ENCODE measurements around the gene NCAPH2. TPM values are rescaled to one million over a fixed set of nuclear protein-coding genes. Genes with fewer than 3 reads are reported as not detected.

Gene NCAPH2
- total and polyA plus RNA-seq, 2 of the 13 experiments (the other 11 are each of a cell fraction or from before 2014, with no cell fraction given) = 28.1 to 64.4 TPM

GRCh38 chr22:50481440-50482106, 26.5 kb upstream of the NCAPH2 start, which contains the start of gene ADM2:
Gene ADM2 (plus strand): TSS chr22:50481543. CDS start chr22:50481848, 305 bp downstream.
- DNase-seq (ENCODE audit: low spot score) (peak; percentile 24), FAIRE-seq (no peak), ATAC-seq (peak; percentile 35)
- Histone ChIP-seq H4K20me1 (ENCODE audit: insufficient read depth, low read length) (no peaks in the 10 kb centered on the region; the same call in 1 of the 2 replicates), H3K79me2 (ENCODE audit: insufficient read depth, low read length) (no peaks in the 10 kb centered on the region), H3K36me3 (replicated peaks in 1 of 2; ENCODE audit: control insufficient read depth in 1 of 2, insufficient read depth in 2 of 2, low read length in 2 of 2) (no peaks in the 10 kb centered on the region), H2AFZ (ENCODE audit: low read length) (no peak within 1 kb of the TSS), H3K4me3 (replicated peaks in 1 of 3; ENCODE audit: insufficient read depth in 1 of 3, low read depth in 2 of 3, low read length in 3 of 3) (peak within 1 kb of the TSS; percentile 75 to 76 (median 75)), H3K9me3 (ENCODE audit: low read length) (no peaks in the 10 kb centered on the region), H3K27ac (ENCODE audit: extremely low read length, insufficient read depth, low read length) (peak within 1 kb of the TSS; percentile 31), H3K9ac (ENCODE audit: insufficient read depth, low read depth, low read length) (peak within 1 kb of the TSS; percentile 76), H3K4me2 (ENCODE audit: low read depth, low read length) (peak within 1 kb of the TSS; percentile 77), H3K27me3 (ENCODE audit: control insufficient read depth in 1 of 2, insufficient read depth in 2 of 2, low read length in 2 of 2) (peaks cover 0 to 4% of the 10 kb centered on the region in 2 experiments; a peak in 1 of 5 replicates), H3K4me1 (ENCODE audit: insufficient read depth, low read length) (peaks cover 58% of the 10 kb centered on the region)
- BruUV-seq (replicated peaks) = no TSS peak
- in situ Hi-C loops (cut with HindIII; ENCODE audit: extremely low pct_ligation_motif_present, low pct_unique_long_range_greater_than_20kb) = no loop called here
- WGBS (ENCODE audit: low lambda C conversion rate) = 0% methylated on average over 10 of the region's 70 CpGs
- POLR2A ChIA-PET = interaction anchor here (0.7 to 2.1 kb wide), 5 partner anchors 11 to 44 kb away, joined by 3 to 5 read pairs (median 4); partner anchors contain the start of genes LMF2, NCAPH2 and SCO2
- intact Hi-C loops (cut with micrococcal nuclease; ENCODE audit: unreplicated experiment) = no loop called here
- CTCF ChIA-PET (ENCODE audit: low intra/inter-chr PET ratio, low total read pairs) = no interaction called here
- TF ChIP-seq ZNF777 (CRISPR knock-in tag; IDR thresholded peaks at IDR 0.05) (peak; percentile 98), ETV5 (CRISPR knock-in tag; IDR thresholded peaks at IDR 0.05; ENCODE audit: borderline replicate concordance) (peak; percentile 70), ZNF776 (CRISPR knock-in tag; IDR thresholded peaks at IDR 0.05) (no peak; the same call in 1 of the 2 replicates), JUNB (CRISPR knock-in tag; IDR thresholded peaks at IDR 0.05; ENCODE audit: borderline replicate concordance) (no peak), ATF6 (CRISPR knock-in tag; conservative IDR thresholded peaks at IDR 0.05) (no peak), MZF1 (CRISPR knock-in tag; IDR thresholded peaks at IDR 0.05; ENCODE audit: borderline replicate concordance) (0 out of 2 replicates have a peak, but pooled peaks have one; percentile 37), HINFP (CRISPR knock-in tag; IDR thresholded peaks at IDR 0.05; ENCODE audit: low read depth) (0 out of 2 replicates have a peak, but pooled peaks have one; percentile 25), TAF1 (CRISPR knock-in tag; IDR thresholded peaks at IDR 0.05) (peak; percentile 29; the same call in 1 of the 2 replicates), ZNF101 (CRISPR knock-in tag; IDR thresholded peaks at IDR 0.05; ENCODE audit: borderline replicate concordance, low read depth) (no peak), HMGXB4 (CRISPR knock-in tag; IDR thresholded peaks at IDR 0.05; ENCODE audit: borderline replicate concordance in 1 of 2, low read depth in 1 of 2) (peak in 1 of 2 experiments; percentile 62; a peak in 1 of 4 replicates), SAP130 (CRISPR knock-in tag; IDR thresholded peaks at IDR 0.05; ENCODE audit: low read depth) (peak; percentile 56), SP5 (CRISPR knock-in tag; IDR thresholded peaks at IDR 0.05; ENCODE audit: borderline replicate concordance, low read depth) (peak; percentile 69; the same call in 1 of the 2 replicates), ZSCAN25 (CRISPR knock-in tag; IDR thresholded peaks at IDR 0.05) (peak; percentile 51; the same call in 1 of the 2 replicates), FOXO1 (CRISPR knock-in tag; IDR thresholded peaks at IDR 0.05) (0 out of 2 replicates have a peak, but pooled peaks have one; percentile 2), HMG20A (CRISPR knock-in tag; IDR thresholded peaks at IDR 0.05; ENCODE audit: borderline replicate concordance) (no peak), ZNF530 (CRISPR knock-in tag; IDR thresholded peaks at IDR 0.05; ENCODE audit: low read depth) (no peak), GABPB1 (CRISPR knock-in tag; IDR thresholded peaks at IDR 0.05) (peak; percentile 68; the same call in 1 of the 2 replicates)

All from HepG2 (cell line).